Measurements from ENCODE around the gene NMBR.

- TF ChIP-seq CTCF (IDR thresholded peaks at IDR 0.05; ENCODE audit: low read length) (no peak), EZH2 (optimal IDR thresholded peaks at IDR 0.05; ENCODE audit: low read depth, low read length) (no peak), EZH2phosphoT487 (IDR thresholded peaks at IDR 0.05; ENCODE audit: low read length) (no peak)
Measured at GRCh38 chr6:142087950-142088857, 58.7 kb downstream of the NMBR start.
